NB4 (cell line): ENCODE results near the gene STARD7.
"Not testable (repeated sequence)": the region's sequence is repeated elsewhere in the genome, so short reads cannot be mapped to it uniquely, and the experiment has no call there.

ENCODE experiments used
- DNase-seq: peaks from one replicate; pipeline ENCODE4 v3.0.0; 2010; ENCODE audit warnings: low read depth
- H3K4me3 ChIP-seq: one replicate; pipeline ENCODE4 v1.5.1; 2011; ENCODE audit warnings: mild to moderate bottlenecking, low read depth, low read length, moderate library complexity
- CTCF ChIP-seq: IDR thresholded peaks from one replicate; pipeline ENCODE4 v1.5.1; 2012; ENCODE audit warnings: low read depth, low read length
- MAX ChIP-seq: IDR thresholded peaks from 2 replicates; pipeline ENCODE4 v1.6.1; 2011; ENCODE audit warnings: low read depth, low read length
- MYC ChIP-seq: IDR thresholded peaks from 2 replicates; pipeline ENCODE4 v1.6.1; 2011; ENCODE audit warnings: low read depth, low read length
- POLR2A ChIP-seq: IDR thresholded peaks from 2 replicates; pipeline ENCODE4 v1.6.1; 2011; ENCODE audit warnings: mild to moderate bottlenecking; ENCODE audit not compliant: insufficient read length; ENCODE audit errors: extremely low read depth

STARD7 gene

GRCh38 chr2:96142217-96143113, 66.2 kb downstream of the STARD7 start:
- peak overlapping the region; percentile 84 for H3K4me3 ChIP-seq
- peak; percentile 40 for DNase-seq
- TF ChIP-seq MYC (no peak), MAX (no peak), POLR2A (no peak), CTCF (no peak)

GRCh38 chr2:96141624-96141967, 67.0 kb downstream of the STARD7 start:
- not testable (repeated sequence) for DNase-seq, H3K4me3 ChIP-seq

- H3K4me3 ChIP-seq: no peak overlapping the region
- DNase-seq: no peak
- TF ChIP-seq MAX: no peak
- no peak for TF ChIP-seq POLR2A
- TF ChIP-seq MYC: no peak
- TF ChIP-seq CTCF: no peak
Observed at GRCh38 chr2:96140941-96141623, 67.5 kb downstream of the STARD7 start.

GRCh38 chr2:96139181-96139758, 69.4 kb downstream of the STARD7 start:
- H3K4me3 ChIP-seq: no peak overlapping the region
- no peak for TF ChIP-seq CTCF
- TF ChIP-seq POLR2A: no peak
- TF ChIP-seq MYC: no peak
- TF ChIP-seq MAX: no peak

GRCh38 chr2:96138179-96139145, 70.2 kb downstream of the STARD7 start, which contains the start of gene ASTL:
ASTL (minus strand) TSS chr2:96138502; CDS start chr2:96138436, 66 bp downstream.
- H3K4me3 ChIP-seq: no peak within 1 kb of the TSS
- peak; percentile 65 for DNase-seq
- peak; percentile 65 for TF ChIP-seq CTCF
- TF ChIP-seq MAX: no peak

More at GRCh38 chr2:96139181-96139758, 69.4 kb downstream of the STARD7 start:
- no peak for DNase-seq
